Mesothelial cell of epicardium (in vitro differentiated cells): ENCODE results near the gene SLC5A8. TPM values are rescaled to one million over a fixed set of nuclear protein-coding genes. Genes with fewer than 3 reads are reported as not detected.

Source experiments
- DNase-seq, 2 experiments: peaks; one replicate each; pipeline ENCODE4 v3.0.0; 2021; ENCODE audit warnings: low spot score in 2 of 2; ENCODE audit not compliant: unreplicated experiment in 2 of 2
- H3K27ac Mint-ChIP-seq: 2 replicates; pipeline ENCODE4 v1.8.0; 2021; ENCODE audit warnings: mixed read lengths
- H3K27me3 Mint-ChIP-seq: 2 replicates; pipeline ENCODE4 v1.8.0; 2021; ENCODE audit warnings: low read depth, mixed read lengths
- H3K36me3 Mint-ChIP-seq: 2 replicates; pipeline ENCODE4 v1.8.0; 2021; ENCODE audit warnings: mixed read lengths
- H3K4me1 Mint-ChIP-seq: 2 replicates; pipeline ENCODE4 v1.8.0; 2021; ENCODE audit warnings: mixed read lengths
- H3K4me3 Mint-ChIP-seq: 2 replicates; pipeline ENCODE4 v1.8.0; 2021; ENCODE audit warnings: mild to moderate bottlenecking, moderate library complexity, mixed read lengths
- H3K9me3 Mint-ChIP-seq: 2 replicates; pipeline ENCODE4 v1.8.0; 2021; ENCODE audit warnings: mixed read lengths
- total RNA-seq: library from RNA; stranded (reverse); gene quantifications from 3 replicates; pipeline ENCODE4 v1.2.1, GENCODE V29; 2021
- TF ChIP-seq, protein P1 (sequence below): fragments of 200-600 bp; sonication (generic); IDR thresholded peaks from one replicate; pipeline ENCODE4 v1.5.0; 2021; ENCODE audit warnings: antibody characterized with exemption; ENCODE audit not compliant: unreplicated experiment

The SLC5A8 gene
- total RNA-seq, 1 donor from 2014 or later, result not detected

GRCh38 chr12:101238800-101239329 is 28.8 kb upstream of the SLC5A8 start:
- no peak for DNase-seq
- no peaks in the 10 kb centered on the region for H3K9me3 Mint-ChIP-seq
- no peak overlapping the region for H3K27ac Mint-ChIP-seq
- TF ChIP-seq, protein P1, sequence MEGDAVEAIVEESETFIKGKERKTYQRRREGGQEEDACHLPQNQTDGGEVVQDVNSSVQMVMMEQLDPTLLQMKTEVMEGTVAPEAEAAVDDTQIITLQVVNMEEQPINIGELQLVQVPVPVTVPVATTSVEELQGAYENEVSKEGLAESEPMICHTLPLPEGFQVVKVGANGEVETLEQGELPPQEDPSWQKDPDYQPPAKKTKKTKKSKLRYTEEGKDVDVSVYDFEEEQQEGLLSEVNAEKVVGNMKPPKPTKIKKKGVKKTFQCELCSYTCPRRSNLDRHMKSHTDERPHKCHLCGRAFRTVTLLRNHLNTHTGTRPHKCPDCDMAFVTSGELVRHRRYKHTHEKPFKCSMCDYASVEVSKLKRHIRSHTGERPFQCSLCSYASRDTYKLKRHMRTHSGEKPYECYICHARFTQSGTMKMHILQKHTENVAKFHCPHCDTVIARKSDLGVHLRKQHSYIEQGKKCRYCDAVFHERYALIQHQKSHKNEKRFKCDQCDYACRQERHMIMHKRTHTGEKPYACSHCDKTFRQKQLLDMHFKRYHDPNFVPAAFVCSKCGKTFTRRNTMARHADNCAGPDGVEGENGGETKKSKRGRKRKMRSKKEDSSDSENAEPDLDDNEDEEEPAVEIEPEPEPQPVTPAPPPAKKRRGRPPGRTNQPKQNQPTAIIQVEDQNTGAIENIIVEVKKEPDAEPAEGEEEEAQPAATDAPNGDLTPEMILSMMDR, result no peak
- no peak overlapping the region for H3K4me3 Mint-ChIP-seq
- no peaks in the 10 kb centered on the region for H3K4me1 Mint-ChIP-seq
- H3K27me3 Mint-ChIP-seq, result peaks cover 2% of the 10 kb centered on the region
- no peaks in the 10 kb centered on the region for H3K36me3 Mint-ChIP-seq

GRCh38 chr12:101238306-101238705 is 28.3 kb upstream of the SLC5A8 start:
- Mint-ChIP-seq H3K36me3 (no peaks in the 10 kb centered on the region), H3K4me3 (no peak overlapping the region), H3K9me3 (no peaks in the 10 kb centered on the region), H3K27me3 (peaks cover 2% of the 10 kb centered on the region), H3K27ac (no peak overlapping the region), H3K4me1 (no peaks in the 10 kb centered on the region)
- no peak for DNase-seq
- TF ChIP-seq, protein P1, result no peak

DNA sequence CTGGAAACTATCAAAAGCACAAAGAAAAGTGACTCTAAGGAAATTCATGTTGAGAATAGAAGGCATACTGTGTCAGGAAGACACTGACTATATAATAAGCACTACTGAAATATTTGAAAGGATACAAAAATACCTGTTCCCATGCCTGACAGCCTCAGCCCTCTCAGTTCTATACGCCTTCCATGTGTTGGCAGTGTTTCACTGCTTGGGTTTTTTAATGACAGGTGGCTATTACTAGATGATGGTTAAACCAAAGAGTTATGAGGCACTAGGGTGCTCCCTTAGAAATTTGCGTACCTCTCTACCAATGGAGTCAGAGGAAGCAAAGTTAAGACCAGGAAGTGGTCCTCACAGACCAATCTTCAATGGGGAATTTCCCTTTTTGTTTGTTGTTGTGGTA is 25.6 kb upstream of the SLC5A8 start:
- H3K27me3 Mint-ChIP-seq, result peaks cover 2% of the 10 kb centered on the region
- H3K36me3 Mint-ChIP-seq, result no peaks in the 10 kb centered on the region
- DNase-seq, result no peak
- H3K4me1 Mint-ChIP-seq, result no peaks in the 10 kb centered on the region
- no peaks in the 10 kb centered on the region for H3K9me3 Mint-ChIP-seq
- no peak overlapping the region for H3K27ac Mint-ChIP-seq
- H3K4me3 Mint-ChIP-seq, result no peak overlapping the region
- TF ChIP-seq, protein P1, result no peak

DNA sequence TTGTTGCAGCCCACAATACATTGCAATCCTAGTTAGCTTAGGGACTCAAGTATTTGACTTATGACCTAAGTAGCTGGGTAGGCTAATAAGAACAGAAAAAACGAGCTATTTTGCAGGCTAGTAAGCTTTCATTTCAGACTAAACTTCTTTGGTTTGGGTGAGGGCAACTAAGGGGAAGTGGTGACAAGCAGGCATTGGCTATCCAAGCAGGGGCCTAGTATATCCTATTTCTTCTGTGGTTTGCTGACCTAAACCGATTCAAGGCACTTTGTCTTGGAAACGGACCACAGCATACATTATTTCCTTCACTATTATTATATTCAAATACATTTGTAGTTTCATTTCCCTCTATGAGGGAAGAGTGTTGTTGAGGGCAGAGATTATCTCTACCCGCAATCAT is 21.6 kb upstream of the SLC5A8 start:
- peaks cover 14% of the 10 kb centered on the region for H3K27me3 Mint-ChIP-seq
- no peaks in the 10 kb centered on the region for H3K36me3 Mint-ChIP-seq
- no peaks in the 10 kb centered on the region for H3K9me3 Mint-ChIP-seq
- H3K27ac Mint-ChIP-seq, result no peak overlapping the region
- TF ChIP-seq, protein P1, result no peak
- no peaks in the 10 kb centered on the region for H3K4me1 Mint-ChIP-seq
- DNase-seq, result no peak
- no peak overlapping the region for H3K4me3 Mint-ChIP-seq

- Mint-ChIP-seq H3K27me3 (peaks cover 14% of the 10 kb centered on the region), H3K9me3 (no peaks in the 10 kb centered on the region), H3K36me3 (no peaks in the 10 kb centered on the region), H3K4me1 (no peaks in the 10 kb centered on the region), H3K27ac (no peak overlapping the region), H3K4me3 (no peak overlapping the region)
- no peak for DNase-seq
- TF ChIP-seq, protein P1, result no peak
These were observed 20.5 kb upstream of the SLC5A8 start for GRCh38 chr12:101230547-101230946.

DNA sequence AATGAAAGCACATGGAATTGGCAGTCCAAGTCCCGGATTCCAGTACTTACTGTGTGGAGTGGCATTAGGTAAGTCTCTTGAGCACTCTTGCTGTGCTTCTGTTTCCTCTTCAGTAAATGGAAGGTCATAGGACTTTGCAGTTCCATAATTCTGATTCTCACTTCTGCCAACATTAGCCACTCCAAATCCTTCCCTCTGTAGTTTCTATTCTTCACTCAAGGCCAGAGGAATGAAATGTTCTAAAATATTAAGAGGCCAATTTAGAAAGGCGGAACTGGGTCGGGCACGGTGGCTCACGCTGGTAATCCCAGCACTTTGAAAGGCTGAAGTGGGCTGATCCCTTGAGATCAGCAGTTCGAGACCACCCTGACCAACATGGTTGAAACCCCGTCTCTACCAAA is 19.8 kb upstream of the SLC5A8 start:
- Mint-ChIP-seq H3K27me3 (peaks cover 15% of the 10 kb centered on the region), H3K9me3 (no peaks in the 10 kb centered on the region), H3K4me1 (no peaks in the 10 kb centered on the region), H3K4me3 (no peak overlapping the region), H3K27ac (no peak overlapping the region), H3K36me3 (no peaks in the 10 kb centered on the region)
- TF ChIP-seq, protein P1, result no peak
- DNase-seq, result no peak
